ENCODE data around the gene IFNL1. TPM values are rescaled to one million over a fixed set of nuclear protein-coding genes. Genes with fewer than 3 reads are reported as not detected.
"Not testable (repeated sequence)": the region's sequence is repeated elsewhere in the genome, so short reads cannot be mapped to it uniquely, and the experiment has no call there.

IFNL1 gene
- polyA plus RNA-seq, 3 donors = not detected

- not testable (repeated sequence) for H3K27ac ChIP-seq (ENCODE audit: low read depth, low read length)
- 69 to 91% (median 83%) methylated on average over 7 to 10 of the region's 10 CpGs for WGBS, 3 donors
These were observed 27.5 kb upstream of the IFNL1 start for GRCh38 chr19:39268531-39269223.

GRCh38 chr19:39269369-39269768 is 26.8 kb upstream of the IFNL1 start:
- WGBS, 3 donors = 75 to 76% (median 76%) methylated on average over 7 to 10 of the region's 10 CpGs
- not testable (repeated sequence) for H3K27ac ChIP-seq (ENCODE audit: low read depth, low read length)

- WGBS, 3 donors = 69 to 82% (median 72%) methylated on average over 9 of the region's 9 CpGs
- no peak overlapping the region for H3K27ac ChIP-seq (ENCODE audit: low read depth, low read length)
These were observed 26.0 kb upstream of the IFNL1 start for GRCh38 chr19:39270036-39270871.

DNA sequence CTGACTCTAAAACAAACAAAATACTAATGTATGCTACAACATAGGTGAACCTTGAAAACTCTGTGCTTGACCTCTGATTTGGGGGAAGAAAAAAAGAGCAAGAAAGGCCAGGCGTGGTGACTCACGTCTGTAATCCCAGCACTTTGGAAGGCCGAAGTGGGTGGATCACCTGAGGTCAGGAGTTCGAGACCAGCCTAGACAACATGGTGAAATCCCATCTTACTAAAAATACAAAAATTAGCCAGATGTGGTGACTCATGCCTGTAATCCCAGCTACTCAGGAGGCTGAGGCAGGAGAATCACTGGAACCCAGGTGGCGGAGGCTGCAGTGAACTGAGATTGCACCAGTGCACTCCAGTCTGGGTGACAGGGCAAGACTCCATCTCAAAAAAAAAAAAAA is 22.3 kb upstream of the IFNL1 start:
- WGBS, 3 donors = 87 to 92% (median 87%) methylated on average over 5 of the region's 5 CpGs
- H3K27ac ChIP-seq (ENCODE audit: low read depth, low read length) = not testable (repeated sequence)

- 82 to 83% (median 83%) methylated on average over 5 of the region's 5 CpGs for WGBS, 3 donors
- no peak overlapping the region for H3K27ac ChIP-seq (ENCODE audit: low read depth, low read length)
These were observed 20.6 kb upstream of the IFNL1 start for GRCh38 chr19:39275578-39275977.

GRCh38 chr19:39276740-39277139 is 19.5 kb upstream of the IFNL1 start:
- no peak overlapping the region for H3K27ac ChIP-seq (ENCODE audit: low read depth, low read length)
- WGBS, 3 donors = 92 to 94% (median 93%) methylated on average over 5 of the region's 5 CpGs

GRCh38 chr19:39277598-39277997 is 18.6 kb upstream of the IFNL1 start:
- H3K27ac ChIP-seq (ENCODE audit: low read depth, low read length) = no peak overlapping the region
- WGBS, 3 donors = 69 to 80% (median 72%) methylated on average over 7 of the region's 7 CpGs

DNA sequence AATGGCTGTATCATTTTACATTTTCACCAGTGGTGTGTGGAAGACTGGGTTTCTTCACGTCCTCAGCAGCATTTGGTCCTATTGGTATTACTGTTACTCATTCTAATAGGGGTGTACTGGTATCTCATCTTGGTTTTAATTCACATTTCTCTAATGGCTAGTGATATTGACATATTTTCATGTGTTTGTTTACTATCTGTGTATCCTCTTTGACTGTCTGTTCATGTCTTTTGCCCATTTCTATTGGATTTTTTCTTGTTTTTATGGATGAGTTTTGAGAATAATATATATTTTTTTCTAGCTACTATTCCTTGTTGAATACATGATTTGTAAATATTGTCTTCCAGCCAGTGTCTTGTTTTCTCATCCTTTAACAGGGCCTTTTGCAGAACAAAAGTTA is 14.2 kb upstream of the IFNL1 start:
- 65 to 74% (median 67%) methylated on average over 1 of the region's 1 CpG for WGBS, 3 donors
- H3K27ac ChIP-seq (ENCODE audit: low read depth, low read length) = no peak overlapping the region

DNA sequence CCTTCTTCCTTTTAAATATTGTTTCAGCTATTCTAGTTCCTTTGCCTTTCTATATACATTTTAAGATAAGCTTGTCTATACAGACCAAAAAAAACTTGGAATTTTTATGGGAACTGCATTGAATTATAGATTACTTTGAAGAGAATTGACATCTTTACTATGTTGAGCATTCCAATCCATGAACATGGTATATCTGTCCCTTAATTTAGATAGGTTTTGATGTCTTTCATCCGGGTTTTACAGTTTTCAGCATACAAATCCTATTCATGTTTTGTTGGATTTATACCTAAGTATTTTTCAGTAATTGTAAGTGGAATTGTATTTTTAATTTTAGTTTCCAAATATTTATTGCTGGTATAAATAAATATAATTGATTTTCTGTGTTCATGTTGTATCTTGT is 12.2 kb upstream of the IFNL1 start:
- no peak overlapping the region for H3K27ac ChIP-seq (ENCODE audit: low read depth, low read length)
- 69 to 95% (median 89%) methylated on average over 1 of the region's 1 CpG for WGBS, 3 donors

- WGBS, 3 donors = 63 to 81% (median 65%) methylated on average over 4 of the region's 4 CpGs
- no peak overlapping the region for H3K27ac ChIP-seq (ENCODE audit: low read depth, low read length)
These were observed 2.8 kb upstream of the IFNL1 start for GRCh38 chr19:39293394-39293793.

- WGBS, 3 donors = 82 to 90% (median 90%) methylated on average over 4 of the region's 4 CpGs
- no peak overlapping the region for H3K27ac ChIP-seq (ENCODE audit: low read depth, low read length)
These were observed 699 bp downstream of the IFNL1 start for GRCh38 chr19:39296906-39297305.

GRCh38 chr19:39297931-39298634 is 1.9 kb downstream of the IFNL1 start:
- 51 to 68% (median 54%) methylated on average over 16 to 17 of the region's 17 CpGs for WGBS, 3 donors
- H3K27ac ChIP-seq (ENCODE audit: low read depth, low read length) = no peak overlapping the region

DNA sequence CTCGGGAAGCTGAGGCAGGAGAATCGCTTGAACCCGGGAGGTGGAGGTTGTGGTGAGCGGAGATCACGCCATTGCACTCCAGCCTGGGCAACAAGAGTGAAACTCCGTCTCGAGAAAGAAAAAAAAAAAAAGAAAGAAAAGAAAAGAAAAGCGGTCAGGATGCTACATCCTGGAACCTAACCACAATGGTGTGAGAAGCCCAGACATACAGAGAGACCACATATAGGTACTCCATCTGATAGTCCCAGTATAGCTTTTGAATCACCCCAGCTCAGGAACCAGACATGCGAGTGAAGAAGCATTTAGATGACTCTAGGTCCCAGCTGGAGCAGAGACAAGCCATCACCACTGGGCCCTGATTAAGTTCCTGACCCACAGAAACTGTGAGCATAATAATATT is 3.2 kb downstream of the IFNL1 start:
- no peak overlapping the region for H3K27ac ChIP-seq (ENCODE audit: low read depth, low read length)
- WGBS, 3 donors = 85 to 94% (median 86%) methylated on average over 9 of the region's 9 CpGs

DNA sequence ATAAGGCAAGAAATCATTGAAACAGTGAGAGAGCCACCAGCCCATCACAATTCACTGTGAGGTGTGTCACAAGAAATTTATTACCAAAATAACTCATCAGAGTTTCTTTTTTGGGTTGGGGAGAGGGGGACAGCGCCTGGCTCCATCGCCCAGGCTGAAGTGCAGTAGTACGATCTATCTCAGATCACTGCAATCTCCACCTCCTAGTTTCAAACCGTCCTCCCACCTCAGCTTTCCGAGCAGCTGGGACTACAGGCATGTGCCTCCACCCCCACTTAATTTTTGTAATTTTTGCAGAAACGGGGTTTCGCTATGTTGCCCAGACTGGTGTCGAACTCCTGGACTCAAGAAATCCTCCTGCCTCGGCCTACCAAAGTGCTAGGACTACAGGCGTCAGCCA is 3.6 kb downstream of the IFNL1 start:
- 87 to 96% (median 91%) methylated on average over 10 of the region's 10 CpGs for WGBS, 3 donors
- no peak overlapping the region for H3K27ac ChIP-seq (ENCODE audit: low read depth, low read length)

DNA sequence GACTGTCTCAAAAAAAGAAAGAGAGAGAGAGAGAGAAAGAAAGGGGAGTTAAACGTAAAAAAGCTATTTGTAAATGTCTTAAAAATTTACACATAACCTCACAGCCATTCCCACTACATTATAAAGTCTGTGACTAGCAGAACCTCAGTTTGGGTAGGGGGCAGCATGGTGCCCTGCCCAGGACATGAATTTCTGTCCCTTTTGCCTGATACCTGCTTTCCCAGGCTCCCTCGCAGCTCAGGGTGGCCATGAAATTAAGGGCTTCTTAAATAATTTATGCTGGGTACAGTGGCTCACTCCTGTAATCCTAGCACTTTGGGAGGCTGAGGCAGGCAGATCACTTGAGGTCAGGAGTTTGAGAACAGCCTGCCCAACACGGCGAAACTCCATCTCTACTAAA is 4.8 kb downstream of the IFNL1 start:
- 82 to 89% (median 84%) methylated on average over 4 of the region's 4 CpGs for WGBS, 3 donors
- H3K27ac ChIP-seq (ENCODE audit: low read depth, low read length) = no peak overlapping the region

DNA sequence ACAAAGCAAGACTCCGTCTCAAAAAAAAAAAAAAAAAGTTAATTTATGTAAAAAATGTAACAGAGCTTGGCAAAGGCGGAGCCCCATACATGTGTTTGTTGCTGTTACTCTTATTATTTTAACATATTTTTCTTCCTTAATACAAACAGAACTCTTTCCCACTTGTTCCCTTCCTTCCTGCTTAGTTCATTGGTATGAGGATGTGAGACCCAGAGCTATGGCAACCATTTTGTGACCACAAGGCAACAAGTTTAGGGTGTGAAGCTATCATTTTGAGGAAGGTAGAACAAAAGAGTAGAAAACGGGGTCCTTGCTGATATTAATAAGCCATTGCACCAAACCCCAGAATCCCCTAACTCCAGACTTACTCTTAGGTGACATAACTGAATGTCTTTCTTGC is 5.4 kb downstream of the IFNL1 start:
- WGBS, 3 donors = 84 to 89% (median 86%) methylated on average over 3 of the region's 3 CpGs
- no peak overlapping the region for H3K27ac ChIP-seq (ENCODE audit: low read depth, low read length)

DNA sequence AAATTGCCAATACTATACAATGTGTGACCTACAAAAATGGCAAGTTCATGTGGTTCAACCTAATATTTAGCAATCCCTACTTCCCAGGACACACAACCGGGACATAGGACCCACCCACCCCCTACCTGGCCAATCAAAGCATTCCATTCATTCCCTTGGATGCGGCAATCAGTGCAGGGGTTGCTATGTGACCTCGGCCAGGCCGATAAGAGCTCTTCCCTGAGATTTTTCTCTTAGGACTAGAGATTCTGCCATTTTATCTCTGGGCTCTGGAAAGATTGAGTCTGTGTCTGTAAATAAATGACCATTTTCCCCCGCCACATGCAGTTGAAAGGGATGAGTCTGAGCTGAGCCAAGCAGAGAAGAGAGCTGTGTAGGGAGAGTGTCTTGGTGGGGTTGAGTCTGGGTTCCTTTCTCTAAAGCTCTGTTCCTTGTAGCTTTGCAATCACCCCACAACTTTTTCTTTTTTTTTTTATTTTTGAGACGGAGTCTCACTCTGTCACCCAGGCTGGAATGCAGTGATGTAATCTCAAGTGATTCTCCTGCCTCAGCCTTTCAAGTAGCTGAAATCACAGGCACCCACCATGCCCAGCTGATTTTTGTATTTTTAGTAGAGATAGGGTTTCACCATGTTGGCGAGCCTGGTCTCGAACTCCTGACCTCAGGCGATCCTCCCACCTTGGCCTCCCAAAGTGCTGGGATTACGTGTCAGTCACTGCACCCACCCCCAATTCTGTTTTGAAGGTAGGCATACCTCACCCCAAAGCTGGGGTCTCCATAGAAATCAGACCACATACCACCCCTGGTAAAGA is 7.4 kb downstream of the IFNL1 start:
- 50 to 60% (median 60%) methylated on average over 10 of the region's 10 CpGs for WGBS, 3 donors
- no peak overlapping the region for H3K27ac ChIP-seq (ENCODE audit: low read depth, low read length)

GRCh38 chr19:39304185-39304513 is 7.9 kb downstream of the IFNL1 start:
- no peak overlapping the region for H3K27ac ChIP-seq (ENCODE audit: low read depth, low read length)

Measured in adipose tissue (tissue), 3 donors.